Activated T-helper 2 cell treated with anti-CD3 and anti-CD28 coated beads, Interferon-gamma antibody, Interleukin-2, Interleukin-4, amounts not matched to agents 10 μg/mL and 5 μg/mL and 100 μg/mL, durations not matched to agents 14 hours and 24 hours and 36 hours (primary cell): ENCODE results near the gene SPTLC3. TPM values are rescaled to one million over a fixed set of nuclear protein-coding genes. Genes with fewer than 3 reads are reported as not detected.

Experiments
- DNase-seq: peaks from one replicate; pipeline ENCODE4 v3.0.0; 2021; ENCODE audit warnings: low spot score
- H3K27ac Mint-ChIP-seq: one replicate; pipeline ENCODE4 v1.8.0; 2021; ENCODE audit warnings: mixed read lengths
- H3K27me3 Mint-ChIP-seq: one replicate; pipeline ENCODE4 v1.8.0; 2021; ENCODE audit warnings: low read depth, mixed read lengths
- H3K36me3 Mint-ChIP-seq: one replicate; pipeline ENCODE4 v1.8.0; 2021; ENCODE audit warnings: low read depth, mixed read lengths
- H3K4me1 Mint-ChIP-seq: one replicate; pipeline ENCODE4 v1.8.0; 2021; ENCODE audit warnings: low read depth, mixed read lengths
- H3K4me3 Mint-ChIP-seq: one replicate; pipeline ENCODE4 v1.8.0; 2021; ENCODE audit warnings: low read depth, mild to moderate bottlenecking, moderate library complexity, mixed read lengths
- H3K9me3 Mint-ChIP-seq: one replicate; pipeline ENCODE4 v1.8.0; 2021; ENCODE audit warnings: mixed read lengths
- intact Hi-C: fragments of 100-400 bp; cut with micrococcal nuclease; formaldehyde crosslinking; loops from one replicate; pipeline ENCODE4 v1.15.1; 2023
- total RNA-seq: library from RNA; stranded (reverse); gene quantifications from 2 replicates; pipeline ENCODE4 v1.2.3, GENCODE V29; 2022

SPTLC3 gene
- total RNA-seq, 1 donor from 2014 or later = 0.68 TPM

GRCh38 chr20:12998046-12998445 is 10.7 kb upstream of the SPTLC3 start:
- Mint-ChIP-seq H3K36me3 (no peaks in the 10 kb centered on the region), H3K4me1 (no peaks in the 10 kb centered on the region), H3K27ac (no peak overlapping the region), H3K4me3 (no peak overlapping the region), H3K9me3 (no peaks in the 10 kb centered on the region), H3K27me3 (no peaks in the 10 kb centered on the region)
- DNase-seq = no peak
- intact Hi-C loops = no loop called here

DNA sequence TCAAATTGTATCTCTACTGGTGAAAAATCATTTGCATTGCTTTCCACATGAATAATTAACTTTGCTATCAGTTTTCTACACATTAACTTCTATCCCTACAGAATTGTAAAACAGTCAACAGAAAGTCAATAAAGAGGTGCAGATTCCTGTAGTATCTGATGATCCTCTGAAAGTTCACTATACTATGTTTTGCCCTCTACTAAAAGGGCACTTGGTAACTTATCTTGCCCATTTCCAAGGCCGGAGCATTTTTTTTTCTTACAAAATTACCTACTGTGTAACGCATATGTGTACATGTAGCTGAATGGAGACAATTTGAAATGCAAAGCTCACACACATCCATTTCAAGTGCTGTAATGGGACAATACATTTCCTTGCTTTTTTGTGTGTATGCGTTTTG is 9.6 kb upstream of the SPTLC3 start:
- Mint-ChIP-seq H3K9me3 (no peaks in the 10 kb centered on the region), H3K4me3 (no peak overlapping the region), H3K27me3 (no peaks in the 10 kb centered on the region), H3K4me1 (no peaks in the 10 kb centered on the region), H3K27ac (no peak overlapping the region), H3K36me3 (no peaks in the 10 kb centered on the region)
- no peak for DNase-seq
- intact Hi-C loops = no loop called here

DNA sequence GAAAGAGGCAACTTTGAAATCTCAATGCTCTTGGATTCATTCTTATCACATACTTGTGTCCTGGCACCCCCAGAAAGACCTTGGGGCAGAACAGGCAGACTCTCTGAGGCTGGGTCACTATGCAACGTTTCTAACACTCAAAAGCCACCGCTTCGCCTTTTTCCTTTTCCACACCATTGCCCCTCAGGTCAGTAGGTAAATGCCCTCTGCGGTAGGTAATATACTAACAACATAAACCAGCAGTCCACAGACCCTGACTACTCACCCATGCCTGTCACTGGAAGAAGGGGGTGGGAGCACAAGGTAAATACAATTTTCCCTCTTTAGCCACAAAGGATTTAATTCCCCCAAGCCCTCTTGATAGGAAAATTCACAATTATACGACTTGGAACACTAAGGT is 6.5 kb upstream of the SPTLC3 start:
- H3K4me3 Mint-ChIP-seq = no peak overlapping the region
- intact Hi-C loops = no loop called here
- H3K36me3 Mint-ChIP-seq = no peaks in the 10 kb centered on the region
- no peaks in the 10 kb centered on the region for H3K9me3 Mint-ChIP-seq
- no peak overlapping the region for H3K27ac Mint-ChIP-seq
- peaks cover 5% of the 10 kb centered on the region for H3K27me3 Mint-ChIP-seq
- DNase-seq = no peak
- H3K4me1 Mint-ChIP-seq = no peaks in the 10 kb centered on the region

DNA sequence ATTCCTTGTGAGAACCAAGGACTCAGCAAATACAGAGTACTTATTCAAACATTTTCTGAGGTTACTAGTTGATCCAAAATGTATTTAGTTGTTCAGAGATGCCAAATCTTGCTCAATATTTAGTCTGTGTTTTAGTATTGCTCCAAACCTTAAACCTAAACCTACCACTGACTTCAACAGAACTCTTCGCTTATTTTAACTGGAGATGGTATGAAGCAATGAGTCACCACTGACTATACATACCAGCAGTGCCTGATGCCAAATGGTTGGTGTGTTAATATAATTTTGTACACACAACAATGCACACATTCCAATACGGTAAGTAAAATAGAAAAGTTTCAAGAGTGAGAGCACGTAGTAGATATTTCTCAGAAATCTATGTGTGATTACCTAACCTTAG is 1.9 kb upstream of the SPTLC3 start:
- H3K9me3 Mint-ChIP-seq = no peaks in the 10 kb centered on the region
- DNase-seq = no peak
- H3K4me3 Mint-ChIP-seq = no peak overlapping the region
- H3K36me3 Mint-ChIP-seq = no peaks in the 10 kb centered on the region
- H3K27ac Mint-ChIP-seq = no peak overlapping the region
- intact Hi-C loops = no loop called here
- peaks cover 5% of the 10 kb centered on the region for H3K27me3 Mint-ChIP-seq
- H3K4me1 Mint-ChIP-seq = peaks cover 20% of the 10 kb centered on the region

- Mint-ChIP-seq H3K4me1 (peaks cover 20% of the 10 kb centered on the region), H3K9me3 (no peaks in the 10 kb centered on the region), H3K36me3 (no peaks in the 10 kb centered on the region), H3K27ac (no peak overlapping the region), H3K27me3 (peaks cover 5% of the 10 kb centered on the region), H3K4me3 (no peak overlapping the region)
- intact Hi-C loops = no loop called here
- DNase-seq = no peak
These were observed 1.2 kb upstream of the SPTLC3 start for GRCh38 chr20:13007596-13007995.

DNA sequence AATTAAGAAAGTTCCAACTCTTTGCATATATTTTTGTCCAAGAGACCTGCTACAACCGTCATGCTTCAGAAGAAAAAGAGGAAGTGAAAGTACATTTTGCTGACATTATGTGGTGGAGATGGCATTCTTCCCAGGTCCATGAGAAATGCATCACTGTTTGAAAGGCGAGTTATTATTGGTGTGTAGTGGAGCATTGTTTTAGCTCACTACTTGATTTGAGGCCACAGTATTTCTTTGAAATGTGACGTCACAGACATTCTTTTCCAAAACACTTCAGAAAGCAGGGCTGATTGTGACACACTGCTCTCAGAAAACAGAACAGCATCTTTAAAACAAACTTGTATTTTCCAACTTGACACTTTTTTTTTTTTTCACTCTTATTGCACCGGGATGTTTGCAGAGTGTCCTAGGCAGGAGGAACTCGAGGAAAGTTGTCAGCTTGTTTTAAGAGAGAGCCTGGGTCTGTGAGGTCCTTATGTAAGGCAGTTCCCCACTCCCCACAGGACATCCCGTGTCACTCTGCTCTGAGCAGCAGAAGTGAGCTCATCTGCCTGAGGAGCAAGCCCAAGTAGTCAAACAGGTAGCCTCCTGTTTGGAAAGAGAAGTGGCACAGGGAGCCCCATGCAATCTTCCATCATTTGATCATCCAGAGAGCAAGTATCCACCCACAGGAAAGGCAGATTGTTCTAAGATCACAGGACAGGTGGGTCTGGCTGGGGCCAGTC is 1.1 kb downstream of the SPTLC3 start:
- peaks cover 21% of the 10 kb centered on the region for H3K4me1 Mint-ChIP-seq
- peak overlapping the region; percentile 55 for H3K4me3 Mint-ChIP-seq
- H3K9me3 Mint-ChIP-seq = no peaks in the 10 kb centered on the region
- peak overlapping the region; percentile 11 for H3K27ac Mint-ChIP-seq
- intact Hi-C loops = no loop called here
- peaks cover 5% of the 10 kb centered on the region for H3K27me3 Mint-ChIP-seq
- DNase-seq = no peak
- H3K36me3 Mint-ChIP-seq = no peaks in the 10 kb centered on the region

GRCh38 chr20:13012886-13013285 is 4.1 kb downstream of the SPTLC3 start:
- Mint-ChIP-seq H3K36me3 (no peaks in the 10 kb centered on the region), H3K27ac (no peak overlapping the region), H3K4me1 (peaks cover 20% of the 10 kb centered on the region), H3K9me3 (no peaks in the 10 kb centered on the region), H3K27me3 (no peaks in the 10 kb centered on the region), H3K4me3 (no peak overlapping the region)
- no peak for DNase-seq
- intact Hi-C loops = no loop called here

- Mint-ChIP-seq H3K36me3 (no peaks in the 10 kb centered on the region), H3K4me1 (peaks cover 17% of the 10 kb centered on the region), H3K27me3 (no peaks in the 10 kb centered on the region), H3K4me3 (no peak overlapping the region), H3K9me3 (no peaks in the 10 kb centered on the region), H3K27ac (no peak overlapping the region)
- intact Hi-C loops = no loop called here
- DNase-seq = no peak
These were observed 4.6 kb downstream of the SPTLC3 start for GRCh38 chr20:13013411-13013810.

DNA sequence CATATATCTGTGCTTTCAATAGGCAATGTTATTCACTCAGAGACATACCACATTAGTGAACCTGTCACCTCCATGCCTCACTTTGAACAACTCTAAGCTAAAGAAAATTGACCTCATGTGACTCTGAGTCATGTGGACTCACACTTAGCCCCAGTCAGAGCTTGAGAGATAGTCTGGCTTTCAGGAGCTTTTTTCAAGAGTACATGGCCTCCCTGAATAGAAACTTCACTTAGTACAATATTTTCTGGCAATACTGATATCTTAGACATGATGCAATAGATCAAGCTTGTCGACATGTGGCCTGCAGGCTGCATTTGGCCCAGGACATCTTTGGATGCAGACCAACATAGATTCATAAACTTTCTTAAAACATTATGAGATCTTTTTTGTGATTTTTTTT is 8.5 kb downstream of the SPTLC3 start:
- DNase-seq = no peak
- Mint-ChIP-seq H3K36me3 (peaks cover 4% of the 10 kb centered on the region), H3K4me3 (no peak overlapping the region), H3K4me1 (peaks cover 1% of the 10 kb centered on the region), H3K9me3 (peaks cover 17% of the 10 kb centered on the region), H3K27ac (no peak overlapping the region), H3K27me3 (no peaks in the 10 kb centered on the region)
- intact Hi-C loops = no loop called here

GRCh38 chr20:13017883-13018535 is 9.2 kb downstream of the SPTLC3 start:
- Mint-ChIP-seq H3K27me3 (no peaks in the 10 kb centered on the region), H3K9me3 (peaks cover 22% of the 10 kb centered on the region)

GRCh38 chr20:13021205-13021970 is 12.6 kb downstream of the SPTLC3 start:
- Mint-ChIP-seq H3K9me3 (peaks cover 24% of the 10 kb centered on the region), H3K36me3 (peaks cover 4% of the 10 kb centered on the region), H3K27me3 (no peaks in the 10 kb centered on the region), H3K27ac (no peak overlapping the region), H3K4me3 (no peak overlapping the region), H3K4me1 (peaks cover 2% of the 10 kb centered on the region)
- intact Hi-C loops = no loop called here
- DNase-seq = no peak

More at GRCh38 chr20:13017883-13018535, 9.2 kb downstream of the SPTLC3 start:
- no peak for DNase-seq
- H3K4me3 Mint-ChIP-seq = no peak overlapping the region
- no peak overlapping the region for H3K27ac Mint-ChIP-seq
- peaks cover 4% of the 10 kb centered on the region for H3K36me3 Mint-ChIP-seq
- intact Hi-C loops = no loop called here
- peaks cover 2% of the 10 kb centered on the region for H3K4me1 Mint-ChIP-seq

GRCh38 chr20:13022401-13023155 is 13.8 kb downstream of the SPTLC3 start:
- intact Hi-C loops = no loop called here
- H3K27me3 Mint-ChIP-seq = no peaks in the 10 kb centered on the region
- H3K36me3 Mint-ChIP-seq = peaks cover 4% of the 10 kb centered on the region
- no peak for DNase-seq
- peaks cover 2% of the 10 kb centered on the region for H3K4me1 Mint-ChIP-seq
- no peak overlapping the region for H3K4me3 Mint-ChIP-seq
- H3K9me3 Mint-ChIP-seq = peaks cover 24% of the 10 kb centered on the region
- H3K27ac Mint-ChIP-seq = no peak overlapping the region
